ENCODE measurements around the gene DCTD.

The DCTD gene

DNA sequence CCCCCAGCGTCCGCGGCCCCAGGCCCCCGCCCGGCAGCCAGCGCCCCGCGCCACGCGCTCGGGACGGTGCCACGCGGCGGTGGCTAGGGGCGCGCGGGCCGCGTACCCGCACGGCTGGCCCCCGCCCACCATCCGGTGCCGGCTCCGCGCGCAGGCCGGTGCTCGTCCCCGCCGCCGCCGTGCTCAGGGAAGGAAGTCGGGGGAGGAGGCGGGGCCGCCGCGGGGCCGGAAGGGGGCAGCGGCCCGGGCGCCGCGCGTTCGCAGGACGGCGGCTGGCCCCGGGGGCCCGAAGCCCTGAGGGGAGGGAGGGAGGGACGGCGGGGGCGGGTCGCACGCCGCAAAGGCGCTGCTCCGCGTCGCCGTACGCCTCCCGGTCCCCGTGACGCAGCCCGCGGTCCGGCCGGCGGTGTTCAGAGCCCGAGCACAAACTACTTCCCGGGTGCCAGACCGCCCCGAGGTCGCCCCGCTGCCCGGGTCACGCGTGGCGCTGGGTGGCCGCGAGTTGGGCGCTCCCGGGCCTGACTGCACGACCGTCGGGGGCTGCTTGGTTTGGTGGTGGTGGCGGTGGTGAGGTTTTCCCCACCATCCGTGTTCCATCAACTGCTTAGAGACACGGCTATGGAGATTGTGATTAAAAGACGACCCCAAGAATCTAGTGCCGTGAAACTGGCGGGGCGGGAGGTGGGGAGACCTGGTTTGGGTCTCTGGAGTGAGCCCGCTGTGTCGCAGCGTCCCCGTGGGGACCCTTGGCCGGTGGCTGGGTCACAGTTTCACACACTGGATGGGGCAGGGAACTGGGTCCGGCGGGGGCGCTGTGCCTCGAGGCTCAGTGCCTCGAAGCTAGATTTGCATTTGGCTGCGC is at the start of gene DCTD:
DCTD (minus strand) TSS at position 205 of the 862 bp plus-strand sequence. CDS start 1,818 bp downstream, outside the sequence.
- in situ Hi-C loops (cut with MboI; ENCODE audit: low sequenced_read_pairs) = no loop called here

DNA sequence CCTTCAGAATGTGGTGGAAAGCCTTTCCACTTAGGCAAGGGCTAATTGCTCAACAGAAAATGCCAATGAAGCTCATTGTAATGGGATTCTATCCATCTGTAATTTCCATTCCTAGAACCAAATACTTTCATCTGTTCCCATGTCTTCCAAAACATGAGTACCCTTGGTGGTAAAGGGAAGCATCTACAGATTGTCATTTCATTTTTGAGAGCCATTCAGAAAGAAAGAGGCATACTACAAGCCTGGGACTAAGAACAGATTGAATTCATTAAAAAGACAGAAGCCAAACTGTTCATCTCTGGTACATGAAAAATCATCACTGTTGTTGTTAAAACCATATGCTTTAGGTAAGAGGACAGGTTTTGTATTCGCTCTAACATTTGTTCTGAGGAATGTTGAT is 43.6 kb upstream of the DCTD start:
- in situ Hi-C loops (cut with MboI; ENCODE audit: low sequenced_read_pairs) = no loop called here

DNA sequence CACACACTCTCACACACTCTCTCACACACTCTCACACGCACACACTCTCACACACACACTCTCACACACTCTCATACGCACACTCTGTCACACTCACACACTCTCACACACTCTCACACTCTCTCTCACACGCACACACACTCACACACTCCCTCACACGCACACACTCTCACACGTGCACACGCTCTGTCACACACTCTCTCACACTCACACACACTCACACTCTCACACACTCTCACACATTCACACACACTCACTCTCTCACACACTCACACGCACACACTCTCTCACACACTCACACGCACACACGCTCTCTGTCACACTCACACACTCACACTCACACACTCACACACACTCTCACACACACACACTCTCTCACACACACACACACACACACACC is 43.0 kb upstream of the DCTD start:
- in situ Hi-C loops (cut with MboI; ENCODE audit: low sequenced_read_pairs) = no loop called here

DNA sequence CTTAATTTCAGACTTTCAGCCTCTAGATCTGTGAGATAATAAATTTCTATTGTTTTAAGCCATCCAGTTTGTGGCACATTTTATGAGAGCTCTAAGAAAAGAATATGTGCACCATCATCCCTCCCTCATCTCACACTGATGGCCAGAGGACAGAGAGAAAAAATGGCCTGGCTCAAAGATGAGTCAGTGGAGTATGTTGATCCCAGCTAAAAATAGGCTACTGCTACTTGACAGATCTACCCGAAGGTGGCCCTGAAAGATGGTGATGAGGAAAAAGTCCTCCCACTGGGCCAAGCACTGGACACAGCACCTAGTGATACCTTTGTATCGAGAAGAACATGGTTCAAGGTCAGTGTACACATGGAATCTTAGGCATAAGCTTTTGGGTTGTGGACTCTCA is 38.2 kb upstream of the DCTD start:
- in situ Hi-C loops (cut with MboI; ENCODE audit: low sequenced_read_pairs) = no loop called here

DNA sequence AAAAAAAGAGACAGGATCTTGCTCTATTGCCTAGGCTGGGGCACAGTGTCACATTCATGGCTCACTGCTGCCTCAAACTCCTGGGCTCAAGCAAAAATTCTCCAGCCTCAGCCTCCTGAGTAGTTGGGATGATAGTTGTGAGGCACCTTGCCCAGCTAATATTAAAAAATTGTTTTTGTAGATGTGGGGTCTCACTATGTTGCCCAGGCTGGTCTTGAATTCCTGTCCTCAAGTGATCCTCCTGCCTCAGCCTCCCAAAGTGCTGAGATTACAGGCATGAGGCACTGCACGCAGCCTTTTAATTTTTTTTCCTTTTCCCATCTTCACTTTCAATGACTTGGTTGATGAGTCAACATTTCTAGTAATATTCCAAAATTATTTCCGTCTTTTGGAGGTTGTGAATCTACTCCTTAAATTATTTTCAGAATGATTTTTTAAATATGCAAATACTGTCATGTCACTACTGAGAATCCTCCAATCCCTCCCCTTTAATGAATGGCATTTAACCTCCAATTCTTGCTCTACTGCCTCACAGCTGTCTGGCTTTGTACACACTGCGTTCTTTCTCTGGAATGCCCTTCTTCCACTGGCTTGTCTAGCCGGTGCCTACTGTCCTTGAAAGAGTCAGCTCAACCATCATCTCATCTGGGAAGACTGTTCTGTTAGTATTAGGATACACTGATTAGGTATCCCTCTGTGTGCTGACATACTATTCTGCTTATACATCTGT is 27.5 kb upstream of the DCTD start:
- in situ Hi-C loops (cut with MboI; ENCODE audit: low sequenced_read_pairs) = loop anchor here (25.0 kb wide), 1 partner anchor 318 kb away; no protein-coding TSS in a partner anchor

DNA sequence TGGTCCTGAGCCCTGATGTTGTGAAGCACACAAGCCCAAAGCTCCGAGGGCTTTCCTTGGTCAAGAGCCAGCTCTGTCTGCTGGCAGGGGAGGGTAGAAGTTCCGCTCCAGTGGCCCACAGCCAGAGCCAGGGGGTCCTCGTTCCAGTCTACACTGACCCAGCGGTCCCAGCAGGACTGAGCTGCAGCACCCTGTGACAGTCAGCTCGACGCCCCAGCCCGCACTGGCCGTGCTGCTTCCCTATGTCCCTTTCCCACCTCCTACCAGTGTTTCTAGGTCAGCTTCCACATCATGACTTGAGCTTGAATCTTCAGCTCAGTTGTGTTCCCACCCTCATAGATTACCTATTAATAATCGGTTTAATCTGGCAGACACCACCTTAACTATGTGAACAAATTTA is 22.5 kb upstream of the DCTD start:
- in situ Hi-C loops (cut with MboI; ENCODE audit: low sequenced_read_pairs) = loop anchor here (25.0 kb wide), 1 partner anchor 323 kb away; no protein-coding TSS in a partner anchor

DNA sequence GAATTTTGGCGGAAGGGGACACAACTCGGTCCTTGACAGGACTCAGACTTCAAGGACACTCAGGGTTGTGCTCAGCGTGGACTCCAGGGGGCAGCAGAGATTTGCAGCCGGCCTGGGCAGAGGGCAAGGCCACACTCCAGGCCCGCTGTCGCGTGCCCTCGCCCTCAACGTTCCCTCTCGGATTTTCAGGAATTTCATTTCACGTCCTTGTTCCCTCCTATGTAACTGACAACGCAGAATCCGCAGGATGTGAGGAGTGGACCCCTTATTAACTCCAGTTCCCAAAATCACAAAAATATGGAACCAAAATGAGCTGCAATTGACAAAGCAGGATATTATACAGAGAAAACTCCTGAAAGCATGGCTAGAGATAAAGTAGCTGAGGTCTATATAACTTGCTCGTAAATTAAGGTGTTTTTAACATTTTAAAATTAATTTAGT is 21.0 kb upstream of the DCTD start:
- in situ Hi-C loops (cut with MboI; ENCODE audit: low sequenced_read_pairs) = loop anchor here (25.0 kb wide), 1 partner anchor 324 kb away; no protein-coding TSS in a partner anchor

DNA sequence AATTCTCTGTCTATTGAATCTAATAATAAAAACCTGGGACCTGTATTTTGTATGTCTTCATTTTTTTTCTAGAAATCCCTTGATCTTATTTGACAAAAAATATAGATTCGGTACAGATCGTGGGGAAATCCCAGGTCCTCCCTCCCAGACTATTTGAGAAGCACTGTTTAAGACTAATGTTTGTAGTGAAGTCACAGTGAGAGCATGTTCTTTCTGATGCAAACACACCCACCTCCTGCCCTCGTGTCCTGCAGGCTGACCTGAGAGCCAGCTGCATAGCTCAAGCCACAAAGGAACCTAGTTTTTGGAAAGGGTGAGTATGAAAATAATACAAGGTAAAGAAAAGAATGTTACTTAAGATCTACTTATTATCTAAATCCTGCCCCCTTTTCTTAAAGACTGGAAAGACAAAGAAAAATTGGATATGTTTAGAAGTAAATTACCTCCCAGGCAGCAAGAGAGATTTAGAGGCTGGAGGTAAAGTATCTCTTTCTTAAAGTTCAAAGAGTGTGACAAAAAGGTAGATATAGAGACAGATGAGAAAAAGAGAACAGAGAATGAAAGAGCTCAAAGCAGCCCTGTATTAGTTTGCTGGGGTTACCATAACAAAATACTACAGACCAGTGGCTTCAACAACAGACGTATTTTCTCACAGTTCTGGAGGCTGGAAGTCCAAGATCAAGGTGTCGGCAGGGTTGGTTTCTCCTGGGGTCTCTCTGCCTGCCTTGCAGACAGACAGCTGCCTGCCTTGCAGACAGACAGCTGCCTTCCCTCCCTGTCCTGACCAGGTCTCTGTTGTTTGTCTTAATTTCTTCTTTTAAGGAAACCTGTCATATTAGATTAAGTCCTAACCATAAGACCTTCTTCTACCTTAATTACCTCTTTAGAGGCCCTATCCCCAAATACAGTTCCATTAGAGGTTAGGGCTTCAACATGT is 20.4 kb upstream of the DCTD start:
- in situ Hi-C loops (cut with MboI; ENCODE audit: low sequenced_read_pairs) = loop anchor here (25.0 kb wide), 1 partner anchor 325 kb away; no protein-coding TSS in a partner anchor

DNA sequence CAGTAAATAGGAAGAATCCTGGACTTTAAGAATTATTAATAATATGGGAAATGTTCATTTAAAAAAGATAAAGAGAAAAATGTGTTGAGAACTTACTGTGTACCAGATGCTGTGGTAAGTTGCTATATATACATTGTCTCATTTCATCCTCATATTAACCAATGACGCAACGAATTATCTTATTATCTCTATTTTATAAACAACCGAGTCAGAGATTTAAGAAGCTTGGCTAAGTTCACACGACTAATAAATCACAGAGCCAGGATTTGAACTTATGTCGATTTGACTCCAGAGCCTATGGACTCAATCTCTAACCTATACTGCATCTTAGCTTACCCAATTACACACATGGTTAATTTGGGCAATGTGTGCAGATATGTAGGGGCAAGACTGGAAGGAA is 15.5 kb upstream of the DCTD start:
- in situ Hi-C loops (cut with MboI; ENCODE audit: low sequenced_read_pairs) = loop anchor here (25.0 kb wide), 1 partner anchor 330 kb away; no protein-coding TSS in a partner anchor

DNA sequence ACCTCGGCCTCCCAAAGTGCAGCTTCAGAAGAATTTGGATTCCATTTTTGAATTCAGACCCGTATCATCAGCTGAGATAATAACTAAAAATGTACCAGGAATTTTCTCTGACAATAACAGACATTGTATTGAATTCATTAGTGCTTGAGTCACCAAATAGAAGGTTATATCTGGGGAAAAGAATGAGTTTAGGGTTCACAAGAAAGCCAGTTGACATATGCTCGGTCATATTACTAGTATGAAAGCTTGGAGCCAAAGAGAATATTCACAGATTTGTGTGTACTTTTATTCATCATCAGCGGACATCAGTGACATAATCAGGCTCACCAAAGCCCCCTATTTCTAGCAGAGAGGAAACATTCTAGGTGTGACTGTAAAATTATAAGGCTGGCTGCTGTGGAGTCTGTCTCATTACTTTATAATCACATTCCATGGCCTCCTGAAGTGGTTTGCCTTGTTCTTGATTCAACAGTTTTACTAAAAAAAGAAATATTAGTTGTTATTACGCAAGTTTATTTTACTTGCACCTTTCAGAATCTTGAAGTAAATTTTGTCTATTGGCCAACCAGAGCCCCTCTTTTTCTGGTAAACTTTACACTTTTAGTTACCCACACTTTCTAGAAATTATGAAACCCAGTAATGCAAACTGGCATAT is 14.6 kb upstream of the DCTD start:
- in situ Hi-C loops (cut with MboI; ENCODE audit: low sequenced_read_pairs) = loop anchor here (25.0 kb wide), 1 partner anchor 330 kb away; no protein-coding TSS in a partner anchor

DNA sequence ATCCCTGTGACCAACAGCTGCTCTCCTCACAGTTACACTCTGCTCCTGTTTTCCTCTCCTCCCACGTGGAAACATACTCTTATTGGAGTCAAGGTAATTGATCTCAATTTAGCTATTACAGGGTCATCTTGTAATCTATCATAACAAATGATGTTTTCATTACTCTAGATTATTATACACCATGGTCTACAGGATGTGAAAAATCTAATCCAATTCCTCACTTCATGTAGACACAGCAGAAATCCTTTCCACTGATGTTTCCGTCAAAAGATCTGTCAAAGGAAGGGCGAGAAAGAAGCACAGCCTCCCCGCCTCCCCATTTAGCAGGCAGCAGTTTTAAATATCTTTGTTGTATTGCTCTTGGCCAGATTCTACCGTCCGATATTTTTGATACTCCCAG is 13.7 kb upstream of the DCTD start:
- in situ Hi-C loops (cut with MboI; ENCODE audit: low sequenced_read_pairs) = loop anchor here (25.0 kb wide), 1 partner anchor 331 kb away; no protein-coding TSS in a partner anchor

DNA sequence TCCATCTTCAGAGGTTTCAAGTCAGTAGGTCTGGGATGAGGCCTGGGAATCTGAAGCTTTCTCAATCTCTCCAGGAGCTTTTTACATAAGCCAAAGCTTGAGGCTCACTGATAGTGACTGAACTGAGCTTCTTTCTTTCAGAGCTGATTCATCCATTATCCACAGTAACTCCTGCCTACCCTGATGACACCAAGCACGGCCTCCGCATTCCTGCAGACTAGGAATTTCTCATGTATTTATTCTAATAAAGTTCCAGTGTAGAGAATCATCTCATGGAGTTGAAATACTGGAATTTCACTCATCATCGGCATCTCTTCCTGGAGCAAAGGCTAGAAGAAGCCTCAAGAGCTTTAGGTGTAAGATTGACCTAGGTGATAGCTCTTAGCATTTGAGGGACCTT is 12.1 kb upstream of the DCTD start:
- in situ Hi-C loops (cut with MboI; ENCODE audit: low sequenced_read_pairs) = loop anchor here (25.0 kb wide), 1 partner anchor 333 kb away; no protein-coding TSS in a partner anchor

DNA sequence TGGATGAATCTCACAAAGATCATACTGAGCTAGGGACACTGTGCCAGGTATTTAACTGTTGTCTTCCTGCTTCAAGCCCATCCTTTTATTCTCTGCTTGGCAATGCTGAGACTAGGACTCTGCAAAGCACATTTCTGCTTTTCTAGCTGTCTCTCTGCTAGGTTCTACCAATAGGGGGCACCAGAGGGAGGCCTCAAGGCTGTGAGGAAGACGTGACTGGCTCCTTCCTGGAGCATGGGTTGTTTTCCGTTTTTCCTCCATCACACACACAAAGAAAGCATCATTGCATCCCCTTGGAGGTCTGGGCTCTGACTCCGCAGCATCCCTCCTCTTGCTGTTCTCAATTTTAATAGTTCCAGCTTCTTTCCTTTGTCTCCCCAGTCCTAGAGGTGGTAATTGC is 10.9 kb upstream of the DCTD start:
- in situ Hi-C loops (cut with MboI; ENCODE audit: low sequenced_read_pairs) = loop anchor here (25.0 kb wide), 1 partner anchor 334 kb away; no protein-coding TSS in a partner anchor

DNA sequence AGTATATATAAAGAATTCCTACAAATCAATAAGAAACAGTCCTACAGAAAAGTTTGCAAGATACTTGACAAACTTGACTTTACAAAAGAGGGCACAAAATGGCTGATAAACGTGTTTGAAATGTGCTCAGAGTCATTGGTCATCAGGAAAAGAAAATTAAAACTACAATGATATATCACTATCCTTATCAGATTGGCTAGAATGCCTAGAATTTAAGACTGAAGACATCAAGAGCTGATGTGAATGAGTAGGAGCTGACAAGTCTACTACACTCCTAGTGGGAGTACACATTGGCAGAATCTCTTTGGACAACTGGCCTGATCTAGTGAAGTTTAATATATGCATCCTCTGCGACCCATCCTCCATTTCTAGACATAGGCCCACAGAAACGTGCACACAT is 10.3 kb upstream of the DCTD start:
- in situ Hi-C loops (cut with MboI; ENCODE audit: low sequenced_read_pairs) = loop anchor here (25.0 kb wide), 1 partner anchor 335 kb away; no protein-coding TSS in a partner anchor

DNA sequence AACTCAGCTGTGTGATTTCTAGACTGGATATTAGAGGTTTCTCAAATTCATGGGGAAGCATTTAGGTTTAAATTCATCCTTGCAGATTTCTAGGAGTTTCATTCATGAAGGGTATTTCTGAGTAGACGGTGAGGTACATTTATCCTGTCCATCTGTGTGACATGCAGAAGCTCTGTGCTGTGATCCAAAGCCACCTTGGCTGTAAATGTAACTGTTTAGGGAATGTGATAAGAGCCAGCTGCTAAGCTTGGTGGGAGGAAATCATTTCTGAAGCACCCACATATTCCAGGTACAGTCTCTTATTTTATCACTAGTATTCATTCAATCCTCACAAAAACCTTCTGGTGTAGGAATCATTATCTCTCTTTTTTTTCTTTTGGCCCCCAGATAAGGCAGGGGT is 8.7 kb upstream of the DCTD start:
- in situ Hi-C loops (cut with MboI; ENCODE audit: low sequenced_read_pairs) = loop anchor here (25.0 kb wide), 1 partner anchor 336 kb away; no protein-coding TSS in a partner anchor

DNA sequence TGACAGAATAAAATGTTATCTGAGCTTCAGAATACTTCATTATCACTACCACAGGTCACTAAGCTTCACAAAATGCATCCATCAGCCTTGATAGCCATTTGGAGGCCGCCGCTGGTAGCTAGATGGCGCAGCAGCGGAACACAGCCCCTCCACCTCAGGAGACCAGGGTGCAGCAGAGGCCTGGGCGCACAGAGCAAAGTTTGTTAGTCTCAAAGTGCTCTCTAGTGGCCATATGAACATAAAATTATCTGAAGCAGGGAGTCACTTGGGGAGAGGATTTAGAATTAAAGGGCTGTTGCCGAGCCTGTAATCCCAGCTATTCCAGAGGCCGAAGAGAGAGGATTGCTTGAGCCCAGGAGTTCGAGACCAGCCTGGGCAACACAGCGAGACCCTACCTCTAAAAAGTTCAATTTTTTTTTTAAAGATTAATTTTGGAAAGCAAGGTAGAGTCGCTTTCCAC is 8.1 kb upstream of the DCTD start:
- in situ Hi-C loops (cut with MboI; ENCODE audit: low sequenced_read_pairs) = loop anchor here (25.0 kb wide), 1 partner anchor 337 kb away; no protein-coding TSS in a partner anchor

DNA sequence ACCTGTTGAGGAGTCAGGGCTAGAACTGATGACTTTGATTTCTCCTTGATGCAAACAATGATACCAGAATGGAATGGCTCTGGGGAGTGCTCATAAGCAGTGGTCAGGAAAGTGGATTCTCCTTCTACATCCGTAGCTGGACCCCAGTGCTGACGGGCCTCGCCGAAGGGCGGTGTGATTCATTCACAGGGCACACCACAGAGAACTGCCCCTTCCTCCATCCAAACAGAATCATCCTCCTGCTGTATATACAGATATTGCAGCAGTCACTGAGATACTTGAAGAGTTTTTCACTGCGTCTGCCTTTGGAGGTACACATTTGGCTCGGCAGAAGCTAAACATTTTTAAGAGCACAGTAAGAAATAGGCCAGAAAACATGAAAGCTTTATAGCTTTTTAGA is 7.3 kb upstream of the DCTD start:
- in situ Hi-C loops (cut with MboI; ENCODE audit: low sequenced_read_pairs) = no loop called here

DNA sequence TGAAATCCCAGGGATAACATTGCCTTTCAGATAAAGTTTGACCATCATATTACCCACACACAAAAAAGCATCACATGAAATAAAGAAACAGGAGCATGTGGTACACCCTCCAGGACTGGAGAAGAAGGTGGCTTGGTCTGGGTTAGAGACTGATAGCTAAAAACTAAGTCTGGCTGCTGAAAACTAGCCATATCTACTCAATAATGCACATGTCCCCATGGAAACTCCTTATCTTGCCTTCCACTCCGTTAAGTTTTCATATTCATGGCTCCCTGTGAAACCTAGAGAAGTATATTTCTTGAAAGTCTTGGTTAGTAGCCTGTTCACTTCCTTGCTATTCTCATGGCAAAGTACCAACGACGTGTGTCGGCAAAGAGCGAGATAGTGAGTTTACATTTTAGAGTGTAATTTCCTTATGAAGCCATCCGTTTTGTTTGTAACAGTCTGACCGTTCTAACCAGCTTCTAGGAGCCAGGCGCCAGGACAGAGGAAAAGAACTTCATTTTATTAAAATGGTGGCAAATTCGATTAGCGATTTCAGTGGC is 6.7 kb upstream of the DCTD start:
- in situ Hi-C loops (cut with MboI; ENCODE audit: low sequenced_read_pairs) = no loop called here

DNA sequence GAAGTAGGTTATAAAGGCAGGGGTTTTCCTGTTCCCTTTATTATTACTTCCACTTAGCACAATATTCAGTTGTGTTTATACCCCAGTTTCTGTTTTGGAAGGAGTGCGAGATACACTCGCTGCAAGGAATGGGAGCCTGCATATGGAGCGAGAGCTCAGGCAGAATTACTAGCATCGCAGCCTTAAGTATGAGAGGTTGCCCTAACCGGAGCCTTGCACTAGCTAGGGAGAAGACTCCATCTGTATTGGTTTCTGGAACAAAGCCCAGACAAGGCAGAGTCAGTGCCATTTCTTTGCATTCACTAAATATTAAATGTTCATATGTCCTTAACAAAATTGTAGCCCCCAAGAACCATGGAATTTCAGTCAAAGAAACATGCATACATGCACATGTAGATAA is 6.2 kb upstream of the DCTD start:
- in situ Hi-C loops (cut with MboI; ENCODE audit: low sequenced_read_pairs) = no loop called here

Data from hTERT RPE-1 (cell line).